Chondrocyte (in vitro differentiated cells): ENCODE data around the gene CNKSR3. TPM values are rescaled to one million over a fixed set of nuclear protein-coding genes. Genes with fewer than 3 reads are reported as not detected.
"Not testable (repeated sequence)": the region's sequence is repeated elsewhere in the genome, so short reads cannot be mapped to it uniquely, and the experiment has no call there.

ENCODE experiments used
- DNase-seq: peaks from one replicate; pipeline ENCODE4 v3.0.0; 2021; ENCODE audit warnings: mixed read lengths, low spot score
- H3K27ac Mint-ChIP-seq: one replicate; pipeline ENCODE4 v1.8.0; 2021; ENCODE audit warnings: mild to moderate bottlenecking, moderate library complexity, mixed read lengths; ENCODE audit not compliant: unreplicated experiment
- H3K27me3 Mint-ChIP-seq: 2 replicates; pipeline ENCODE4 v1.8.0; 2021; ENCODE audit warnings: low read depth, mixed read lengths
- H3K36me3 Mint-ChIP-seq: 2 replicates; pipeline ENCODE4 v1.8.0; 2021; ENCODE audit warnings: low read depth, mixed read lengths
- H3K4me1 Mint-ChIP-seq: 2 replicates; pipeline ENCODE4 v1.8.0; 2021; ENCODE audit warnings: low read depth, mild to moderate bottlenecking, mixed read lengths
- H3K4me3 Mint-ChIP-seq: one replicate; pipeline ENCODE4 v1.8.0; 2021; ENCODE audit warnings: mild to moderate bottlenecking, moderate library complexity, mixed read lengths; ENCODE audit not compliant: unreplicated experiment
- H3K9me3 Mint-ChIP-seq: 2 replicates; pipeline ENCODE4 v1.8.0; 2021; ENCODE audit warnings: low read depth, mixed read lengths
- total RNA-seq: library from RNA; stranded (reverse); gene quantifications from 3 replicates; pipeline ENCODE4 v1.2.1, GENCODE V29; 2021
- TF ChIP-seq, protein P1 (sequence below): fragments of 200-600 bp; sonication (generic); IDR thresholded peaks from 2 replicates; pipeline ENCODE4 v1.5.0; 2021; ENCODE audit warnings: antibody characterized with exemption, mild to moderate bottlenecking, moderate library complexity

CNKSR3 gene
- total RNA-seq, 1 donor from 2014 or later, result 14.2 TPM

DNA sequence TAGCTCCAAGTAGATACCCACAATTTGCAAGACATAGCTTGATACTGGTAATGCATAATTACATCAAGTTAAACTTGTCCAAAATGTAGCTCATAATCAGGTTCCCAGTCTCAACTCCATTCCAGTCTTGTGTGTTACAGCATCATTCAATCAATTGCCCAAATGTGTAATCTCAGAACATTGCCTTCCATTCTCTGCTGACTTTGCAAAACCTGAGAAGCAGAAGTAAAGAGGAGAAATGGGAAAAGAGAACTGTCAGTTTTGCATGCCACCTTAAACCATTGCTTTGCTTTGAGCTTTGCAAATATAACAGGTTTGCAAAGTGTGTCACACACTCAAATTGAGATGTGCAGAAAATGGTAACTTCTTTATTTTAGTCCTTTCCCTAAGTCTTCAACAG, 40.3 kb upstream of the CNKSR3 start:
- no peak overlapping the region for H3K4me3 Mint-ChIP-seq
- no peaks in the 10 kb centered on the region for H3K9me3 Mint-ChIP-seq
- no peaks in the 10 kb centered on the region for H3K36me3 Mint-ChIP-seq
- H3K4me1 Mint-ChIP-seq, result peaks cover 27% of the 10 kb centered on the region
- no peak overlapping the region for H3K27ac Mint-ChIP-seq
- DNase-seq, result no peak
- H3K27me3 Mint-ChIP-seq, result no peaks in the 10 kb centered on the region
- TF ChIP-seq, protein P1, sequence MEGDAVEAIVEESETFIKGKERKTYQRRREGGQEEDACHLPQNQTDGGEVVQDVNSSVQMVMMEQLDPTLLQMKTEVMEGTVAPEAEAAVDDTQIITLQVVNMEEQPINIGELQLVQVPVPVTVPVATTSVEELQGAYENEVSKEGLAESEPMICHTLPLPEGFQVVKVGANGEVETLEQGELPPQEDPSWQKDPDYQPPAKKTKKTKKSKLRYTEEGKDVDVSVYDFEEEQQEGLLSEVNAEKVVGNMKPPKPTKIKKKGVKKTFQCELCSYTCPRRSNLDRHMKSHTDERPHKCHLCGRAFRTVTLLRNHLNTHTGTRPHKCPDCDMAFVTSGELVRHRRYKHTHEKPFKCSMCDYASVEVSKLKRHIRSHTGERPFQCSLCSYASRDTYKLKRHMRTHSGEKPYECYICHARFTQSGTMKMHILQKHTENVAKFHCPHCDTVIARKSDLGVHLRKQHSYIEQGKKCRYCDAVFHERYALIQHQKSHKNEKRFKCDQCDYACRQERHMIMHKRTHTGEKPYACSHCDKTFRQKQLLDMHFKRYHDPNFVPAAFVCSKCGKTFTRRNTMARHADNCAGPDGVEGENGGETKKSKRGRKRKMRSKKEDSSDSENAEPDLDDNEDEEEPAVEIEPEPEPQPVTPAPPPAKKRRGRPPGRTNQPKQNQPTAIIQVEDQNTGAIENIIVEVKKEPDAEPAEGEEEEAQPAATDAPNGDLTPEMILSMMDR, result no peak

DNA sequence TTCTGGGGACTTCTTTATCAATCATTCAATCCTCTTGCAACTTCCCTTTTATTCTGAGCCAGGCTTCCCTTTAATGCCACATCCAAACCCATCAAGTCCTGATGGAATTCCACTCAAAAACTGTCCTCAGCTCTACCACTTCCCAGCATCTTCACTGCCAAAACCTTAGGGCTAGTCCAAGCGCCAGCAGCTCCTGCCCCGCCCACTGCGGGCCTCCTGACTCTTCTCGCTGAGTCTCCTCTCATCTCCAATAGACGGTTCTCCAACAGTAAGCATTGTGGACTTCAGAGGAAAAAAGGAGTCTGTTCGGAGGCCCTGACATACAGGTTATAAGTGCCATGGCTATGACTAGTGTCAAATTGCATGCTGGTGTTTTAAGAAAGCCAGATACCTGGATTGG, 38.7 kb upstream of the CNKSR3 start:
- TF ChIP-seq, protein P1, result no peak
- H3K9me3 Mint-ChIP-seq, result no peaks in the 10 kb centered on the region
- H3K27ac Mint-ChIP-seq, result no peak overlapping the region
- H3K27me3 Mint-ChIP-seq, result no peaks in the 10 kb centered on the region
- H3K4me3 Mint-ChIP-seq, result no peak overlapping the region
- H3K4me1 Mint-ChIP-seq, result peaks cover 18% of the 10 kb centered on the region
- H3K36me3 Mint-ChIP-seq, result no peaks in the 10 kb centered on the region
- no peak for DNase-seq

DNA sequence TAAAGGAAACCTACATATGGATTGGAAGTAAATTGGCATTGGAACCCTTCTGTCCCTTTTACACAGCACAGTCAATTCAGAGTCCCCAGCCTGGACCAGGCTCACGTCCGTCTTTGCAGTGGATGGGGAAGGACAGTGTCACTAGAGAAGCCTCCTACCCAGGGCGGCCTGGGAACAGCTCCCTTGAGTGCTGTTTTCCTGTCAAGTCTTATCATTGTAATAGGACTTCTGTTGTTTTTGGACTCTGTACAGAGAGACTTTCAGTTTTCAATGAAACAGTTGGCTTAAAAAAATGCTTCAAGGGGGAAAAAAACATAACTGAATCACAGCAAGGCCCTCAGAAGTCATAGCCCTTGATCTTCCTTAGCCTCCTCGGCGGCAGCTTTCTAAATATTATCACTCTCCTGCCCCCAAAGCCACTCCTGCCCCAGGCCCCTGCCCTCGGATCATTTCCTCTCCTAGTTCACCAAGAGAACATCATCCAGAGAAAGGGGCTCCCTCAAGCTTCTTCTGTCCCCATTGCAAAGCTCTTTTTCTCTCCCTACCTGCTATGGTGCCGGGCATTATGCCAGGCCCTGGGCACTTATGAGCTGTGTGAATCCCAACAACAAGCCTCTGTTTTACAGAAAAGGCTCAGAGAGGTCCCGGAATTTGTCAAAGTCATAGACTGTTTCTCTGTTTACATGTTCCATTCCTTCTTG, 37.8 kb upstream of the CNKSR3 start:
- Mint-ChIP-seq H3K27ac (peak overlapping the region; percentile 88), H3K9me3 (no peaks in the 10 kb centered on the region), H3K4me3 (no peak overlapping the region), H3K36me3 (no peaks in the 10 kb centered on the region), H3K27me3 (no peaks in the 10 kb centered on the region), H3K4me1 (peaks cover 25% of the 10 kb centered on the region)
- TF ChIP-seq, protein P1, result no peak
- no peak for DNase-seq

DNA sequence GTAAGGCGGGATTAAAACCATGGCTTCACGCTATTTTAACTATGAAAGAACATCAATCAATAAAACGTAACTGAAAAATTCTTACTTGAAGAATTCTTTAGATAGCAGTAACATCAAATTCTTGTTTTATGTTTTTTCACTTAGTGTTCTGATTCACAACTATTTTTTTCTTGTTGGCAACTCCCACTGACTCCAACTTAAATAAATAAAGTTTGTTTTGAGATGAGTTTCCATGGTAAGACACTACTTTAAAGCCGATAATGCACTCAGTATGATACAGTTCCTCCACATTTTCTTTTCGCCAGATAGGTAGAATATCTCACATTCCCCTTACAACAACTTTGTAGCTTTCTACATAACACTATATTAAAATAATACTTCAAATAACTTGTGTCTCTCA, 33.1 kb upstream of the CNKSR3 start:
- Mint-ChIP-seq H3K27me3 (no peaks in the 10 kb centered on the region), H3K9me3 (no peaks in the 10 kb centered on the region), H3K27ac (peak overlapping the region; percentile 4), H3K36me3 (no peaks in the 10 kb centered on the region), H3K4me1 (peaks cover 23% of the 10 kb centered on the region), H3K4me3 (no peak overlapping the region)
- no peak for DNase-seq
- TF ChIP-seq, protein P1, result no peak

DNA sequence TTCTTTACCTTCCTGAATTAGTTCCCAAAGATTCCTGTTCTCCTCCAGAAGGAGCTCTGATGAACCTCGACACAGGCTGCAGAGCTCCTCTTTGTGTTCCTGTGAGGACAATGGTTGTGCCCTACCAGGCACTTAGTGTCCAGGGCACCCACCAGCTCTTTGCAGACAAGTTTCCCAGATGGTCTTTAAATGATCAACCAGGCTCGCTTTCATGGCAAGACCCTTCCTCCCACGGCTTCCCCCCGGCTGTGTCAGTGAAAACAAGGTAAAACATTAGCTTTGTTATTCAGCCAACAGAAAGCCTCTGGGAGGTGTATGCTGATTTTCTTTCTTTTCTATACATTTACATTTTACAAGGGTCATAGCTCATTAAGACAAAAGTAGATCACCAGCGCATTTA, 32.3 kb upstream of the CNKSR3 start:
- Mint-ChIP-seq H3K9me3 (no peaks in the 10 kb centered on the region), H3K4me3 (no peak overlapping the region)

DNA sequence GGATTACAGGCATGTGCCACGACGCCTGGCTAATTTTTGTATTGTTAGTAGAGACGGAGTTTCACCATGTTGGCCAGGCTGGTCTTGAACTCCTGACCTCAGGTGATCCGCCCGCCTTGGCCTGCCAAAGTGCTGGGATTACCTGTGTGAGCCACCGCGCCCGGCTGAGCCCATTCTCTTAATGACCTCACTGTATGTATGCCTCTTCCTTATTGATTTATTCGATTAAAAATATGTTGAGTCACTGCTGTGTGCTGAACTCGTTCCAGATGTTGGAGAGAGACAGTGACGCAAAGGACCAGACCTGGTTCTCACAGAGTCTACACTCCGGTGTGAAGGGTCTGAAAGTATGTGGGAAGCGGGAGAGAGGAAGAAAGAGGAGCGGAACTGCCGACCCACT, 31.4 kb upstream of the CNKSR3 start:
- H3K36me3 Mint-ChIP-seq, H3K9me3 Mint-ChIP-seq, H3K4me3 Mint-ChIP-seq, H3K27me3 Mint-ChIP-seq, H3K27ac Mint-ChIP-seq, DNase-seq: not testable (repeated sequence)
- peaks cover 15% of the 10 kb centered on the region for H3K4me1 Mint-ChIP-seq

More for the DNA sequence above, 32.3 kb upstream of the CNKSR3 start:
- TF ChIP-seq, protein P1, result no peak
- no peak for DNase-seq
- H3K27me3 Mint-ChIP-seq, result no peaks in the 10 kb centered on the region
- peaks cover 15% of the 10 kb centered on the region for H3K4me1 Mint-ChIP-seq
- H3K27ac Mint-ChIP-seq, result no peak overlapping the region
- no peaks in the 10 kb centered on the region for H3K36me3 Mint-ChIP-seq
